Ovary (tissue), 9 donors: ENCODE results near the gene NCS1. TPM values are rescaled to one million over a fixed set of nuclear protein-coding genes. Genes with fewer than 3 reads are reported as not detected.

ENCODE experiments used
- DNase-seq, 5 donors: peaks; one replicate each; pipeline ENCODE4 v3.0.0-alpha.2; 2019 to 2020
- H3K27ac ChIP-seq, 2 donors: fragments of 200-600 bp; one replicate each; pipeline versions ENCODE4 v1.5.1 to v1.8.0; 2019 to 2022
- H3K27me3 ChIP-seq: fragments of 200-600 bp; one replicate; pipeline ENCODE4 v1.8.0; 2022
- H3K36me3 ChIP-seq: fragments of 200-600 bp; sonication (generic); one replicate; pipeline ENCODE4 v1.5.1; 2019
- H3K4me1 ChIP-seq: one replicate; pipeline ENCODE4 v1.8.1; 2013; ENCODE audit warnings: mild to moderate bottlenecking, moderate library complexity; ENCODE audit not compliant: insufficient read depth
- H3K4me3 ChIP-seq: fragments of 200-600 bp; sonication (generic); one replicate; pipeline ENCODE4 v1.5.1; 2017
- H3K9me3 ChIP-seq, 2 donors: fragments of 200-600 bp in 1 of 2; sonication (generic) in 1 of 2; one replicate each; pipeline versions ENCODE4 v1.5.1 to v1.8.1; 2013 to 2019; ENCODE audit warnings: mild to moderate bottlenecking in 1 of 2, moderate library complexity in 1 of 2
- CTCF ChIP-seq, 3 donors: fragments of 450-650 bp in 2 of 3; fragments of 200-600 bp in 1 of 3; IDR thresholded peaks; one replicate each; pipeline versions ENCODE4 v1.5.1 to v1.8.0; 2016 to 2022; ENCODE audit warnings: antibody characterized with exemption in 3 of 3, mild to moderate bottlenecking in 1 of 3
- EP300 ChIP-seq: sonication (generic); formaldehyde crosslinking; IDR thresholded peaks from one replicate; pipeline ENCODE4 v1.6.1; 2017; ENCODE audit warnings: antibody characterized with exemption
- POLR2A ChIP-seq: fragments of 450-650 bp; IDR thresholded peaks from one replicate; pipeline ENCODE4 v1.6.1; 2017; ENCODE audit warnings: antibody characterized with exemption, mild to moderate bottlenecking, moderate library complexity
- WGBS, 3 donors: extraction: QIAGEN DNeasy Blood & Tissue Kit in 1 of 3; methylation state at CpG; one replicate each; pipeline versions ENCODE4 v1.1.5 to v1.1.7; 2013 to 2017; 5-methylcytosine and 5-hydroxymethylcytosine counted together
- intact Hi-C, 4 donors: fragments of 100-400 bp; cut with DNase I; formaldehyde crosslinking; loops; one replicate each; pipeline versions ENCODE4 v1.11.0 to v1.15.1; 2022 to 2023
- polyA plus RNA-seq, 2 donors: library from polyadenylated mRNA; stranded (reverse); fragments of 200-250 nt in 1 of 2; fragments of 350-450 nt in 1 of 2; fragmentation: Illumina TruSeq in 1 of 2; extraction: RNeasy Lipid Tissue Mini Kit (QIAGEN cat#74804) in 1 of 2; gene quantifications; one replicate each; pipeline ENCODE4 v1.2.3, GENCODE V29; 2013 to 2014
- total RNA-seq, 7 donors: library from RNA; depleted of rRNA in 2 of 7; stranded (reverse); fragments of >200 nt in 2 of 7; fragmentation: NEBNext Ultra II Directional in 3 of 7; extraction: Animal tissue kit (Norgen Biotek cat#: 25700) in 3 of 7; gene quantifications; one replicate each; pipeline versions ENCODE4 v1.1.0 to v1.2.4, GENCODE V29; 2016 to 2023
- donor health status: DM: no; HTN: no; CAD: no; lungs with moderate emphysema.
- donor health status: DM: no; HTN: no; CAD: no.
- donor health status: Bipolar disorder and iron deficiency.
- donor health status: DM: yes; HTN: yes; CAD: no.
- donor health status: DM: no; HTN: no; CAD: no.
- donor health status: DM: yes; HTN: yes; CAD: no.

The NCS1 gene
- total and polyA plus RNA-seq, 9 donors: 3.6 to 46.7 (median 25.0) TPM

- DNase-seq: no peak
- Histone ChIP-seq H3K4me3 (no peak overlapping the region), H3K36me3 (no peaks in the 10 kb centered on the region), H3K27ac (no peak overlapping the region), H3K4me1 (peaks cover 3% of the 10 kb centered on the region), H3K9me3 (no peaks in the 10 kb centered on the region), H3K27me3 (no peaks in the 10 kb centered on the region)
- 76 to 88% (median 80%) methylated on average over 5 of the region's 5 CpGs for WGBS, 3 donors
- intact Hi-C loops: no loop called here
- TF ChIP-seq EP300 (no peak), CTCF (IDR thresholded peaks at IDR 0.05) (no peak)
Observed at GRCh38 chr9:130147198-130147597, 25.0 kb upstream of the NCS1 start.

GRCh38 chr9:130147910-130148309 lies 24.3 kb upstream of the NCS1 start:
- H3K27me3 ChIP-seq: no peaks in the 10 kb centered on the region
- no peaks in the 10 kb centered on the region for H3K9me3 ChIP-seq
- no peak for DNase-seq
- TF ChIP-seq CTCF (IDR thresholded peaks at IDR 0.05) (no peak), POLR2A (no peak), EP300 (no peak)
- intact Hi-C loops: no loop called here
- H3K27ac ChIP-seq: no peak overlapping the region
- 88 to 95% (median 93%) methylated on average over 3 of the region's 3 CpGs for WGBS, 3 donors
- H3K4me3 ChIP-seq: no peak overlapping the region
- H3K36me3 ChIP-seq: no peaks in the 10 kb centered on the region
- H3K4me1 ChIP-seq: peaks cover 3% of the 10 kb centered on the region

GRCh38 chr9:130149031-130149430 lies 23.2 kb upstream of the NCS1 start:
- intact Hi-C loops: no loop called here
- Histone ChIP-seq H3K36me3 (no peaks in the 10 kb centered on the region), H3K27ac (no peak overlapping the region), H3K9me3 (no peaks in the 10 kb centered on the region), H3K4me3 (no peak overlapping the region), H3K27me3 (no peaks in the 10 kb centered on the region), H3K4me1 (peaks cover under 1% of the 10 kb centered on the region)
- DNase-seq: no peak
- TF ChIP-seq EP300 (no peak), POLR2A (no peak), CTCF (IDR thresholded peaks at IDR 0.05) (no peak)
- 70 to 82% (median 76%) methylated on average over 5 of the region's 5 CpGs for WGBS, 3 donors

- 77 to 91% (median 81%) methylated on average over 5 of the region's 5 CpGs for WGBS, 3 donors
- Histone ChIP-seq H3K27me3 (no peaks in the 10 kb centered on the region), H3K4me1 (no peaks in the 10 kb centered on the region), H3K36me3 (no peaks in the 10 kb centered on the region), H3K9me3 (no peaks in the 10 kb centered on the region), H3K27ac (no peak overlapping the region), H3K4me3 (no peak overlapping the region)
- no peak for DNase-seq
- intact Hi-C loops: no loop called here
- TF ChIP-seq POLR2A: no peak
- TF ChIP-seq EP300: no peak
Observed at GRCh38 chr9:130149654-130150286, 22.4 kb upstream of the NCS1 start.

- TF ChIP-seq CTCF (IDR thresholded peaks at IDR 0.05): no peak
- no peak for TF ChIP-seq POLR2A
- TF ChIP-seq EP300: no peak
- no peaks in the 10 kb centered on the region for H3K27me3 ChIP-seq
- no peaks in the 10 kb centered on the region for H3K36me3 ChIP-seq
- intact Hi-C loops: no loop called here
- no peak overlapping the region for H3K4me3 ChIP-seq
- 72 to 78% (median 76%) methylated on average over 14 of the region's 14 CpGs for WGBS, 3 donors
- DNase-seq: no peak
- H3K27ac ChIP-seq: no peak overlapping the region
- H3K4me1 ChIP-seq: no peaks in the 10 kb centered on the region
- no peaks in the 10 kb centered on the region for H3K9me3 ChIP-seq
Observed at GRCh38 chr9:130150779-130151382, 21.3 kb upstream of the NCS1 start.
